ENCODE data around the gene NINJ1.

The NINJ1 gene

DNA sequence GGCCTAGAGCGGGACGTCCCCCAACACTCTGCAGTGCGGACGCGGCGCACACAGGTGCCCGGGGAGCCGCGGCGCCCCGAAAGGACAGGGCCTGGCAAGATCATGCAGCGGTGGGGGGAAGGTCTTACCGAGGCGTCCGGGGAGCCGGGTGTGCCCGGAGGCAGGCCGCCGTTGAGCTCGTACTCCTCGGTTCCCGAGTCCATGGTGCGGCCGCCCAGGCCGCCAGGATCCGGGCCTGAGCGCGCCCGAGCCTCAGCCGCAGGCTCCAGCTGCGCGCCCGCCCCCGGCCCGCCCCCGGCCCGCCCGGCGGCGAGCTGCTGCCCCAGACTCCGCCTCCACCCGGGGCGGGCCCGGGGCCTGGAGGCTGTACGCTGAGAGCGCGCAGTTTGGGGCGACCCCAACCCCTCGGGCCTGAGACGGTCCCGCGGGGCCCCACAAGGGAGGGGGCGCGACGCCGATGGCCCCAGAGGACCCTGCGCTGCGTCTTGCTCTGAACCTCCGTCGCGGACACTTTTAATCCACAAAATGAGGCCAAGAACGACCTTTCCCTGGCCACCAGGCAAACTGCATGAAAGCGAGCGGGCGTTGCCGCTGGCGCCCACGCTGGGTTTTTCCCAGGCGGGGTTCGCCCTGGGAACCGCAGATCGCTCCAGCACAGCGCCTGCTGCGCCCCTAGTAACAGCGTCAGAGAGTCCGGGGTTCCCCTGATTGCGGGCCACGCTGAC is at the start of gene NINJ1:
Gene NINJ1, minus strand, starts transcription at position 237 of the 725 bp plus-strand sequence. Its CDS starts 34 bp downstream, at position 203.
- DNase-seq: no peak

- no peak for DNase-seq
Observed at GRCh38 chr9:93183131-93183662, 49.1 kb upstream of the NINJ1 start.

GRCh38 chr9:93182572-93182971 is 48.5 kb upstream of the NINJ1 start:
- no peak for DNase-seq

DNA sequence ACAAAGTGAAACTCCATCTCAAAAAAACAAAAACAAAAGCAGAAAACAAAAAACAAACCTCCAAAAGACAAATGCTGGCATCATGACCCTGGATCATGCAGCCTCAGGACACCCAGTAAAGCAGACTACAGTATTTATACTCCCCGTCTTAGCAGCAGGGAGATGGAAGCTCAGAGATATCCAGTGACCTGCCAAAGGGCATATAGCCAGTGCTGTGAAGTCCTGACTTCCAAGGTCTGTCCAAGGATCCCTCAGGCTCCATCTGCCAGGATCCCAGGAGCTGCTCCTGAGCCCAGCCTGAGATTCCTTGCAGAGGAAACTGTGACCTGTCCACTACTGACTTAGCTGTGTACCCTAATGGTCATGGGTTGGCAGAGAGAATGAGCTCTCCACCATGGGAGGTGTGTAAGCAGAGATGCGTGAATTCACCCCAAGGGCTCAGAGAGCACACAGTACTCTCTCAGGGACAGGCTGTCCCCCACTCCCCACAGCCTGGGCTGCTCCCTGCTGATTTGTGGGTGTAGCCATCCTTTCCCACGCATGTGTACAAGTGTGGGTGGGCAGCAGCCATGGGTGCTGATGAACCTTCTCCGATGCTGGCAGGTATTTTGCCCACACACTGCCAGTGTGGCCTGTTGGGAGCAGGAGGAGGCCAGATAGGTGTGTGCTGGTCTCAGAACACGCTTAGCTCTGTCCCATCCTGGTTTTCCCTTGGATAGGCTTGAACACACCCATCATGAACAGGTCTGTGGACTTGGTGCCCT is 47.8 kb upstream of the NINJ1 start:
- no peak for DNase-seq

GRCh38 chr9:93180938-93181337 is 46.9 kb upstream of the NINJ1 start:
- no peak for DNase-seq

DNA sequence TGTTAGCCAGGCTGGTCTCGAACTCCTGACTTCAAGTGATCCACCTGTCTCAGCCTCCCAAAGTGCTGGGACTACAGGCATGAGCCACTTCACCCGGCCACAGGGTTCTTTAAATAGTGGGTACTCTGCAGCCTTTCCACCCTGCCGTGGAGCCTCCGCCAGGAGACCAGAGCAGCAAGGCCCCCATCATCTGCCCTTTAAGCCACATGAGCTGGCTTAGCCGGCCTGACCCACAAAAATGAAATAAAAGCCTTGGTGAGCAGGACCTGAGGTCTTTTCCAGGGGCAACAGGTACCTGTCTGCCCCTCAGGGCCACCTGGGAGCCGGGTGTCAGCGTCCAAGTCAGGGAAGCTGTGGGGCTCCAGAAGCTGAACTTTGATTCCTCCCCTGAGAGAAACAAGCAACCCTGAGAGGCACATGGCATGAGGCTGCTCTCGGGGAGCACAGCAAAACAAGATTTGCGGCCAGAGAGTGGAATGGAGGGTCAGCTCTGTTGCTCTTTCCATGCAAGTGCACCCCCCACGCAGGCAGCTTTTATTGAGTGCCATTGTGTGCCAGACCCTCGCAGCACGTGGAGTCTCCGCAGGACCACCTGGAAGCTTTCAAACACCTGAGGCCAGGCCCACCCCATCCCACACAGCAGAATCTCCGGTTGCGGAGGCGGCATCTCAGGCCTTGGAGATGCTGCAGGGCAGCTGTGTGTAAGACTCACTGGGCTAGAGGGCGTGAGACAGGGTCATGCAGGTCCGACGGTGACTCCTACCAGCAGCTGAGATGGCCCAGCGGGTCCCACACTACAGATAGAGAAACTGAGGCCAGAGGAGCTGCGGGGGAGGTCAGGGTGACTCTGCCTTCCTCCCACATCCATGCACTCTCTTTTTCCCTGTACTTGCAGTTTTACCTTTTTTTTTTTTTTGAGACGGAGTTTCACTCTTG is 45.1 kb upstream of the NINJ1 start:
- no peak for DNase-seq

GRCh38 chr9:93177676-93178075 is 43.6 kb upstream of the NINJ1 start:
- DNase-seq: no peak

GRCh38 chr9:93174976-93175375 is 40.9 kb upstream of the NINJ1 start:
- no peak for DNase-seq

GRCh38 chr9:93173365-93174051 is 39.5 kb upstream of the NINJ1 start:
- DNase-seq: no peak

- DNase-seq: no peak
Observed at GRCh38 chr9:93172666-93173364, 38.8 kb upstream of the NINJ1 start.

GRCh38 chr9:93171261-93171990 is 37.4 kb upstream of the NINJ1 start:
- no peak for DNase-seq

GRCh38 chr9:93170571-93170970 is 36.5 kb upstream of the NINJ1 start:
- no peak for DNase-seq

- no peak for DNase-seq
Observed at GRCh38 chr9:93169444-93169843, 35.4 kb upstream of the NINJ1 start.

DNA sequence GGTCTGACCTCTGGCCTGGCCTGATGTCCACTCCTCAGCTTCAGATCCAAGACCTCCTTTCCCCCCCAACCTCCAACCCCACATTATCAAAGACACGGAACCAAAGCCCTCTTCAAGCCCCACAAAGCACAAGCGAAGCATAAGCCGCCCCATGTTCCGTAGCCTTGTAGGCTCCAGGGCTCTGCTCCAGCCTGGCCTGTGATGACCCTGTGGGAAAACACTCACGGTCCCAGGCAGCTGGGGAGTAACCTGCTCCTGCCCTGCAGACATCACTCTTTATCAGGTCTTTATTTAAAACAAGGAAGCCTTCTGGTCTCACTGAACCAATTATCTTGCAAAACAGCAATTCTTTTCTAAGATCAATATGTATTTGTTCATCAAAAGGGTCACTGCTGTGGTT is 34.5 kb upstream of the NINJ1 start:
- no peak for DNase-seq

DNA sequence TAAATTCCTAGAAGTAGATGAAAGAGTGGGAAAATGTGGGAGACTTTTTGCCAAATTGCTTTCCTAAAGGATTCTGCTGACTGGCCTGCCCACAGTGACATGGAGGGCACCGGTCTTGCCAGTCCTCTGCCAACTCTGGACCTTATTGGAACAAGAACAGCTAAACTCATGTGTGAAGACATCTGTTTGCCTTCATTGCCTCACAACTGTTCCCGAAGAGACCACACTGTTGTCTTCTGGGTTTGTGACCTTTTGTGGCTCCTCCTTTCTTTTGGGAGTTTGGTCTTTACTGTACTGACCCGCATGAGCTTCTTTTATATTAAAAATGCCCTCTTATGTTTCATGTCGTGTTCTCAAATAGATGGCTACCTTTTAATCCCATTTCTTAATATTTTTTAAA is 33.8 kb upstream of the NINJ1 start:
- DNase-seq: no peak

GRCh38 chr9:93167185-93167584 is 33.1 kb upstream of the NINJ1 start:
- no peak for DNase-seq

- no peak for DNase-seq
Observed at GRCh38 chr9:93166699-93167098, 32.6 kb upstream of the NINJ1 start.

DNA sequence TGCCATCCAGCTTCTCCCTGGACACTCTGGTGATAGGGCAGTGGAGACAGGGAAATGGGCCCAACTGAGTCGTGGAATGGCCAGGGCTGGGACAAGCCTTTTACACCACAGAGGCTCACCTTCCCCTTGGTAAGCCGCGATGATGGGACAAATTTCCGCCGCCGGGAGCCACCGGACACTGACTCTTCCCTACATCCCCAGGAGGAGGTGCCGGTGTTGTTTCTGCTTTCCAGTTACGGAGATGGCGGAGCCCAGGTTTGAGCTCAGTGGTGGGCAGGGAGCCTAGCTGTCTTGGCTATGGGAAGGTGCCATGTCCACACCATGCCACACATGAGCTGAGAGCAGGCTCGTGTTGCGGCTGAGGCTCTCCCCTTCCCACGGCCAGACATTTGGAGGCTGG is 30.0 kb upstream of the NINJ1 start:
- DNase-seq: no peak

DNA sequence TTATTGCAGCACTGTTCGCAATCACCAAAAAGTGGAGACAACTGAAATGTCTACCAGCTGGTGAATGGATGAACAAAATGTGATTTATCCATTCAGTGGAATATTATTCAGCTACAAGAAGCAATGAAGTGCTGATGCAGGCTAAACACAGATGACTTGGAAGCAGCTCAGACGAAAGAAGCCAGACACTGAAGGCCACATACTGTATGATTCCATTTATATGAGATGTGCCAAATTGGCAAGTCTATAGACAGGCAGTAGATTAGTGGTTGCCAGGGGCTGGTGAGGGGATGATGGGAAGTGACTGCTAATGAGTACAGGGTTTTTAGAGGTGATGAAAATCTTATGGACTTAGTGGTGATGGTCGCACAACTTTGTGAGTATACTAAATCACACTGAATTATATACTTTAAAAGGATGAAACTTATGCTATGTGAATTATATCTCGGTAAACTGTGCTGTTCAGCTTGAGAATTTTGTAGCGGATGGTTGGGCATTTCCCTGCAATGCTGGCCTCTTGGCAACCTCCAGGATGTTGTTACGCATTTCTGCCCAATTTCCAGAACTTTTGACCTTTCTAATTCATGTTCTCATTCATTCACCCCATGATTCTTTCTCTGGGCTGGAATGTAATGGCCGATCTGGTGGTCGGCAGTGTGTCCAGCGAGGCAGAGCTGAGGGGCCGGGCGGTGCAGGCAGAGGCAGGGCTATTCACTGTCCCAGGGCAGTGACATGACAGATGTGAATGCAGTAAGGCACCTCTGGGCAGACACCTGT is 27.9 kb upstream of the NINJ1 start:
- DNase-seq: no peak

All from NCI-H2081 treated with DMSO at 0.1 percent for 48 hours (cell line).